ENCODE results near the gene ZNF618. TPM values are rescaled to one million over a fixed set of nuclear protein-coding genes. Genes with fewer than 3 reads are reported as not detected.
"Not testable (repeated sequence)": the region's sequence is repeated elsewhere in the genome, so short reads cannot be mapped to it uniquely, and the experiment has no call there.

ZNF618 gene
- polyA plus RNA-seq, 4 donors = 38.6 to 49.7 (median 41.8) TPM

DNA sequence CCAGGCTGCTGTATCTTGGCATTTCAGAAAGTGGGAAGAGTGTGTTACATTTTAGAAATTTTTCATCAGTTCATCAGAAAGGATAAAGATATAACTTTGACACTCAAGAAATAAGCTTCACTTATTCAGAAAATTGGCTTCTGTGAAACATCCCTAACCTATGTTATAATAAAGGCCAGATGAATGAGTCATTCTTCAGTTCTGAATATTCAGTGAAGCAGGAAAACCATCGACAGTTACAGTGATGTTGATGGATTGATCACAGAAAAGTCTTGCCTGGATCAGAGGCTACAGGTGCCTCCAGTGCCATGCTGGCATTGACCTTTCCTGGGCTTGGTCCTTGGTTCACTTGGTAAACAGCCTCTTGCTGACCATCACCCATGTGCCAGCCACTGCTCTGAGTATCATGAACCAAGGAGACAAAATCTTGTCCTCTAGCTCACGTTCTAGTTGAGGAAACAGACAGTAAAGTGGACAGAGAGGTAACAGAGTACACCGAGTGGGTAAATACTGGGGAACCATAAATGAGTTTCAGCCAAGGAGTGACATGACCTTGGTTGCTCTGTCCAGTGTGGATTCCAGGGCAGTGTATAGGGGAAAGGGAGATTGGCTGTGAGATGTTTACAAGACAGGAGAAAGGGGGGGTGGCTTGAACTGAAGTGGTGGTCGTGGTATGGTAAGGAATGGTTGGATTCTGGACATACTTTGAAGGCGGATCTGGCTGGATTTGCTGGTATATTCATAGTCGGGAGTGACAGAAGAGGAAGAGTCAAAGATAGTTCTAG is 103.4 kb downstream of the ZNF618 start:
- DNase-seq (ENCODE audit: low read depth in 4 of 4, low spot score in 2 of 4) = no peak

GRCh38 chr9:113984639-113985380 is 108.7 kb downstream of the ZNF618 start:
- no peak for DNase-seq (ENCODE audit: low read depth in 4 of 4, low spot score in 2 of 4)

GRCh38 chr9:113985968-113986585 is 110.0 kb downstream of the ZNF618 start:
- DNase-seq (ENCODE audit: low read depth in 4 of 4, low spot score in 2 of 4) = no peak

DNA sequence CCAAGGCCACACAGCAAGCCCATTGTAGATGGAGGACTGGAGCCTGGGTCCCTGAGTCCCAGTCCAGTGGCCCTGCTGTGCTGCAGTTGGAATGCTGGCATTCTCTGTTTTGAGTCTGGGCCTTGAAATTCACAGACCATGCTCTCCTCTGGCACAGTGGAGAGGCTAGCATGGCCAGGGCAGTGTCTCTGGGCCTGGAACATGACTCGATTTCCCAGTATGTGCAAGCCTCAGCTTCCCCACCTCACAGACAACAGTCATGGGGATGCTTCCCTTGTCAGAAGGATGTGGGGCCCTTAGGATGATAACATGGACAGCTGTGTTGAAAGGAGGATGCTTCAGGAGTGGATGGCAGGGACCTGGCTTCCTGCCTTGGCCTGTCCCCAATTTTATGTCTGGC is 110.8 kb downstream of the ZNF618 start:
- no peak for DNase-seq (ENCODE audit: low read depth in 4 of 4, low spot score in 2 of 4)

DNA sequence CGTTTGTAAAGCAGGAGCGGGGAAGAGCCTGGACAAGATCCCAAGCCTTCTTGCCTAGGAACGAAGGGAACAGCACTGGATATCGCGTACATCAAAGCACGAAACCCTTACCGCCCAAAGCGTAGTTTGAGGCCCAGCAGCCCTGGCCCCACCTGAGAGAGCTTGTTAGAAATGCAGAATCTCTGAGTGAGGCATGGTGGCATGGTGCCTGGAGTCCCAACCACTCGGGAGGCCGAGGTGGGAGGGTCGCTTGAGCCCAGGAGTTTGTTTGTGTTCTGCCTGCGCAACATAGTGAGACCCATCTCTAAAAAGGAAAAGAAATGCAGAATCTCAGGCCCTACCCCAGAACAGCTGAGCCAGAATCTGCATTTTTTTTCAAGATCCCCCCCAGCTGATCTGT is 111.4 kb downstream of the ZNF618 start:
- no peak for DNase-seq (ENCODE audit: low read depth in 4 of 4, low spot score in 2 of 4)

DNA sequence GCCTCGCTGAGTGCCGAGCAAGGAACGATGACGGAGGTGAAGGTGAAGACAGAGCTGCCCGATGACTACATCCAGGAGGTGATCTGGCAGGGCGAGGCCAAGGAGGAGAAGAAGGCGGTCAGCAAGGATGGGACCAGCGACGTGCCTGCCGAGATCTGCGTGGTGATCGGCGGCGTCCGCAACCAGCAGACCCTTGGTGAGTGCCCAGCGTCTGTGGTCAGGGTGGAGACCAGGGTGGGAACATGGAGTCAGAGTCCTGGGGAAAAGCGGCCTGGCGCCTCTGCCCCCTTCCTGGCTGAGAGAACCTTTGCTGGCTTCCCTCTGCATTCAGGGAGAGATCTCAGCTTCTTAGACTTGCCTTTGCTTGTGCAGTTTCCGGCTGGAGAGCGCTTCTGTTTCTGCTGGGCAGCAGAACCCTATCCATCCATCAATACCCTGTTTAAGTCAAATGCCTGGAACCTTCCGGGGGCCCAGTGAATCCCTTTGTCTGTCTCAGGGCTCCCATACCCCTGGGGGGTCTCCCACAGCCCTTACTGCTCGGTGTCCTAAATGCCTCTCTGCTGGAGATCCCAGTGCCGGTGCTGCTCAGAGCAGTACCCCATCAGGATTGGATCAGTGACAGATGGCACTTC is 112.4 kb downstream of the ZNF618 start:
- no peak for DNase-seq (ENCODE audit: low read depth in 4 of 4, low spot score in 2 of 4)

- DNase-seq (ENCODE audit: low read depth in 4 of 4, low spot score in 2 of 4) = no peak
Measured at GRCh38 chr9:113989017-113989713, 113.1 kb downstream of the ZNF618 start.

DNA sequence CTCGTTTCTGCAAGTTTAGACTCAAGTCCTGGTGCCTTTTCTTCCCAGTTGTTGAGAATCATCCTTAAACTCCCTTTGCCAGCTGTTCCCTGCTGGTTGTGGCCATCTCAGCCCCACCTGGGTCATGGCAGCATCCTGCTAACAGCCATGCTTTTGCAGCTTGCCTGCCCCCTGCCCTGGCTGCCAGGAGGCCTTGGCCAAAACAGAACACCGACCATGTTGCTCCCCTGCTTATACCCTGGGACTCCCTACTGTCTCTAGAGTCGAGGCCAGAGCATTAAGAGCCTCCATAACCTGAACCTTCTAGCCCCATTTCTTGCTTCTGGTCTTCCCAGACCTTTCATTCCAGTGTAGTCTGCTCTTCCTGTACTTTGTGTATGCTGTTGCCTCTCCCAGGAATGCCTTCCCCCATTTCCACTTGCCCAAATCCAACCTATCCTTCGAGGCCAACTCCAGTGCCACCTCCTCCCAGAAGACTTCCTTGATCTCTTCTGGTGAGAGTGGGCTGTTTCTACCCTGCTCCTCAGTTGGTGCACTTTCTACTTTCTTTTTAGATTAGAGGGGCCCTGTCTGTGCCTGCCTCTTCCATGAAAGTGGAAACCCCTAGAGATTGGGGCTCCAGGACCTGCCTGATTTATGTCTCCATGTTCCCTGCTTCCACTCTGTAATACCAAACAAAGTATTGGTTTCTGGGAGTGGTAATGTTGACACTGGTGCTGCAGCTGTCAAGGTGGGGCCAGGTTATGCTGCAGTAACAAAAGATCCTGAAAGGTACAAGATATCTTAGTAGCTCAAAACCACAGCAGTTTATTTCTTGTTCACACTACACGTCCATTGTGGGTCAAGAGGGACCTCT is 113.8 kb downstream of the ZNF618 start:
- no peak for DNase-seq (ENCODE audit: low read depth in 4 of 4, low spot score in 2 of 4)

GRCh38 chr9:113990570-113990907 is 114.4 kb downstream of the ZNF618 start:
- DNase-seq (ENCODE audit: low read depth in 4 of 4, low spot score in 2 of 4) = no peak

- DNase-seq (ENCODE audit: low read depth in 4 of 4, low spot score in 2 of 4) = no peak
Measured at GRCh38 chr9:113990975-113991471, 114.9 kb downstream of the ZNF618 start.

- no peak for DNase-seq (ENCODE audit: low read depth in 4 of 4, low spot score in 2 of 4)
Measured at GRCh38 chr9:113991714-113992113, 115.6 kb downstream of the ZNF618 start.

GRCh38 chr9:113992276-113992951 is 116.3 kb downstream of the ZNF618 start:
- DNase-seq (ENCODE audit: low read depth in 4 of 4, low spot score in 2 of 4) = no peak

DNA sequence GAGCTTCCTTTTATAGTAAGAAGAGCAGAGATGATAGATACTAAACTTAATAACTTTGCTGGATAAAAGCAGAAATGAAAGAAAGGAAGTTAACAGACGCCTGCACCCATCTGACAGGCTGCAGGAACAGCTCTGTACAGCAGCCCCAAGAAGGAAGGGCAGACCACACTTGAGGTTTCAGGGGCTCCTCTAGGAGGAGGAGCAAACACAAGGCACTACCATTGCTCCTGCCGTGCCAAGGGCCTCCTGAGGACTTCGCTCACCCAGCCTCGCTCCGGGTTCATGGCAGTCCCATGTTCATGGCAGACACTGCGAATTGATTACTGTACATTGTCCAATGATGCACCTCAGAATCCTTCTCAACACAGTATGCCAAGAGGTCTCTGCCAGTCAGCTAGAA is 116.9 kb downstream of the ZNF618 start:
- no peak for DNase-seq (ENCODE audit: low read depth in 4 of 4, low spot score in 2 of 4)

- DNase-seq (ENCODE audit: low read depth in 4 of 4, low spot score in 2 of 4) = no peak
Measured at GRCh38 chr9:113993838-113994540, 117.9 kb downstream of the ZNF618 start.

DNA sequence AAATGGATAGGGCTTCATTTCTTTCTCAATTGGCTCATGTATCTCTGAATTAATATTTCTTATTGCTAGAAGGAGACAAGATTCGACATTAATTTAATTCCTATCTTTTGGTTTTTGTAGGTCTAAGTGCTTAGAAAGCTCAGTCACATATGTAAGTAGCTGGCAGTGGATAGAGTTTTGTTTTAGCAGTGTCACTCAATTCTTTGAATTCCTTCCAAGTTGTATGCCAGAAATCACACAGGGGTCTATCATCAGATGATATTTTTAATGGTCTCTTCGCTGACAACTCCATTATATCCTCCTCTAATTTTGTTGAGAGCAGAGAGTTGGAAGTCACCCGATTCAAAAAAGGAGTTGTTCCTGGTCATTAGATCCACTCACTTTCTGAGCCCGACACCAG is 119.3 kb downstream of the ZNF618 start:
- no peak for DNase-seq (ENCODE audit: low read depth in 4 of 4, low spot score in 2 of 4)

- no peak for DNase-seq (ENCODE audit: low read depth in 4 of 4, low spot score in 2 of 4)
Measured at GRCh38 chr9:113995963-113996362, 119.9 kb downstream of the ZNF618 start.

- no peak for DNase-seq (ENCODE audit: low read depth in 4 of 4, low spot score in 2 of 4)
Measured at GRCh38 chr9:113996531-113997001, 120.5 kb downstream of the ZNF618 start.

GRCh38 chr9:113997064-113997463 is 121.0 kb downstream of the ZNF618 start:
- DNase-seq (ENCODE audit: low read depth in 4 of 4, low spot score in 2 of 4) = not testable (repeated sequence)

Measured in left renal cortex interstitium (tissue), 4 donors.